GM12891 (cell line): ENCODE data around the gene PLCE1.

ENCODE experiments used
- DNase-seq: peaks from one replicate; pipeline ENCODE4 v3.0.0; 2011; ENCODE audit warnings: low spot score; ENCODE audit not compliant: insufficient read length
- FAIRE-seq: peaks from 2 replicates; lab custom pipeline; 2011; peaks lifted over from hg19 to GRCh38; lab: Jason Lieb, UNC
- PAX5 ChIP-seq: IDR thresholded peaks from 2 replicates; pipeline ENCODE4 v1.6.1; 2011; ENCODE audit warnings: low read length, moderate library complexity, mild to moderate bottlenecking; ENCODE audit not compliant: insufficient read depth, severe bottlenecking
- POLR2A ChIP-seq: IDR thresholded peaks from 2 replicates; pipeline ENCODE4 v1.6.1; 2011; ENCODE audit warnings: low read depth, low read length, control low read depth
- POLR2AphosphoS5 ChIP-seq: IDR thresholded peaks from 2 replicates; pipeline ENCODE4 v1.6.1; 2011; ENCODE audit warnings: low read depth, low read length, control low read depth
- POU2F2 ChIP-seq: IDR thresholded peaks from 2 replicates; pipeline ENCODE4 v1.6.1; 2011; ENCODE audit warnings: low read depth, mild to moderate bottlenecking, control low read depth, low read length, moderate library complexity
- SPI1 ChIP-seq: IDR thresholded peaks from 2 replicates; pipeline ENCODE4 v1.6.1; 2011; ENCODE audit warnings: low read depth, low read length, control low read depth
- TAF1 ChIP-seq: IDR thresholded peaks from 2 replicates; pipeline ENCODE4 v1.6.1; 2011; ENCODE audit warnings: low read depth, low read length, control low read depth

Gene PLCE1

GRCh38 chr10:94016727-94017714 lies 23.3 kb downstream of the PLCE1 start:
- DNase-seq (no peak), FAIRE-seq (no peak)
- no peak for TF ChIP-seq TAF1
- no peak for TF ChIP-seq SPI1
- TF ChIP-seq PAX5 = no peak
- TF ChIP-seq POLR2A = no peak
- TF ChIP-seq POLR2AphosphoS5 = no peak
- TF ChIP-seq POU2F2 = no peak

GRCh38 chr10:94018107-94018506 lies 24.4 kb downstream of the PLCE1 start:
- FAIRE-seq (no peak), DNase-seq (no peak)
- TF ChIP-seq POLR2AphosphoS5 (no peak), POU2F2 (no peak), POLR2A (no peak), PAX5 (no peak), SPI1 (no peak), TAF1 (no peak)

GRCh38 chr10:94023906-94024305 lies 30.2 kb downstream of the PLCE1 start:
- no peak for FAIRE-seq
- TF ChIP-seq POU2F2 (no peak), PAX5 (no peak), POLR2AphosphoS5 (no peak), SPI1 (no peak), TAF1 (no peak), POLR2A (no peak)
- DNase-seq = no peak

- FAIRE-seq = no peak
- no peak for TF ChIP-seq POLR2AphosphoS5
- TF ChIP-seq PAX5 = no peak
- TF ChIP-seq TAF1 = no peak
- TF ChIP-seq POU2F2 = no peak
- TF ChIP-seq SPI1 = no peak
- TF ChIP-seq POLR2A = no peak
- DNase-seq = no peak
These were observed 30.7 kb downstream of the PLCE1 start for GRCh38 chr10:94024407-94024806.

GRCh38 chr10:94025806-94026205 lies 32.1 kb downstream of the PLCE1 start:
- no peak for TF ChIP-seq SPI1
- TF ChIP-seq PAX5 = no peak
- TF ChIP-seq POLR2AphosphoS5 = no peak
- TF ChIP-seq TAF1 = no peak
- no peak for TF ChIP-seq POLR2A
- TF ChIP-seq POU2F2 = no peak
- DNase-seq = no peak
- FAIRE-seq = no peak

- no peak for TF ChIP-seq PAX5
- no peak for DNase-seq
- no peak for FAIRE-seq
These were observed 33.5 kb downstream of the PLCE1 start for GRCh38 chr10:94027197-94027596.

GRCh38 chr10:94029955-94030354 lies 36.2 kb downstream of the PLCE1 start:
- TF ChIP-seq POLR2AphosphoS5 (no peak), POU2F2 (no peak), SPI1 (no peak), POLR2A (no peak)
- FAIRE-seq (no peak), DNase-seq (no peak)

GRCh38 chr10:94035982-94036765 lies 42.4 kb downstream of the PLCE1 start:
- TF ChIP-seq POU2F2 (no peak), POLR2A (no peak), SPI1 (no peak), PAX5 (no peak), POLR2AphosphoS5 (no peak), TAF1 (no peak)
- no peak for DNase-seq
- FAIRE-seq = no peak

- DNase-seq (no peak), FAIRE-seq (no peak)
- no peak for TF ChIP-seq POLR2AphosphoS5
- no peak for TF ChIP-seq POU2F2
- TF ChIP-seq SPI1 = no peak
- no peak for TF ChIP-seq POLR2A
- no peak for TF ChIP-seq TAF1
- TF ChIP-seq PAX5 = no peak
These were observed 43.0 kb downstream of the PLCE1 start for GRCh38 chr10:94036766-94037033.

GRCh38 chr10:94037286-94037685 lies 43.6 kb downstream of the PLCE1 start:
- TF ChIP-seq POLR2AphosphoS5 (no peak), PAX5 (no peak), POLR2A (no peak), TAF1 (no peak), SPI1 (no peak), POU2F2 (no peak)
- no peak for DNase-seq
- no peak for FAIRE-seq
